HG02623 (cell line): ENCODE results near the gene MYH10.

Experiments used
- ATAC-seq: cut with Tn5 transposase; IDR thresholded peaks from one replicate; pipeline ENCODE4 v1.9.1; 2021; ENCODE audit warnings: moderate library complexity; ENCODE audit not compliant: unreplicated experiment

MYH10 gene

GRCh38 chr17:8649157-8650118 lies 18.9 kb upstream of the MYH10 start:
- no peak for ATAC-seq

- ATAC-seq = no peak
Measured at GRCh38 chr17:8647956-8648355, 17.4 kb upstream of the MYH10 start.

GRCh38 chr17:8647202-8647601 lies 16.7 kb upstream of the MYH10 start:
- ATAC-seq = no peak

GRCh38 chr17:8644507-8644902 lies 14.0 kb upstream of the MYH10 start:
- no peak for ATAC-seq

DNA sequence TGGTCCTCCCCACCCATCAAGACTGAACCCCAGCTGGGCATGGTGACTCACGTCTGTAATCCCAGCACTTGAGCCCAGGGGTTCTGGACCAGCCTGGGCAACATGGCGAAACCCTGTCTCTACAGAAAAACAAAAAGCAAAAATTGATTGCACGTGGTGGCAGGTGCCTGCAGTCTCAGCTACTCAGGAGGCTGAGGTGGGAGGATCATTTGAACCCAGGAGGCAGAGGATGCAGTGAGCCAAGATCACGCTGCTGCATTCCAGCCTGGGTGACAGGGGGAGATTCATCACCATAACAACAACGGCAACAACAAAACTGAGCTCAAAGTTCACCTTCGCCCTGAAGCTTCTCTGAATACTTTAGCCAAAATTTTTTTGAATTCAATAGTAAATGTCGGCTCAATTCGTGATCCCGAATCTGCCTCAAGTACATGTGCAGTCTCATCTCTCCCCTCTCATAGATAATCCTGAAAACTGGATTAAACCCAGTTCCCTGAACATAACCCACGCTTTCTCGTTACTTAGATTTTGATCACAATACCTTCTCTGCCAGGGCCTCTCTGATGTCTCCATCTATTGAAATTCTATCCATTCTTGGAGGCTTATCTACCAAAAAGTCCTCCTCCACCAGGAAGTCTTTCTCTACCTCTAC lies 13.5 kb upstream of the MYH10 start:
- ATAC-seq = no peak

DNA sequence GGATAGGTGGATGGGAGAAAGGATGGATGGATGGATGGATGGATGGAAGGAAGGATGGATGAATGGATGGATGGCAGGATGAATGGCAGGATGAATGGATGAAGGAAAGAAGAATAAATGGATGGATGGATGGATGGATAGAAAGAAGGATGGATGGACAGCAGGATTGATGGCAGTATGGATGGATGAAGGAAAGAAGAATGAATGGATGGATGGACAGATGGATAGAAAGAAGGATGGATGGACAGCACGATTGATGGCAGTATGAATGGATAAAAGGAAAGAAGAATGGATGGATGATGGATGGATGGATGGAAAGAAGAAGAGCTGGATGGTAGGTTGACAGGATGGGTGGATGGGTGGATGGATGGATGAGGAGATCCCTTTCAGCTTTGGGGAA lies 9.2 kb upstream of the MYH10 start:
- no peak for ATAC-seq

DNA sequence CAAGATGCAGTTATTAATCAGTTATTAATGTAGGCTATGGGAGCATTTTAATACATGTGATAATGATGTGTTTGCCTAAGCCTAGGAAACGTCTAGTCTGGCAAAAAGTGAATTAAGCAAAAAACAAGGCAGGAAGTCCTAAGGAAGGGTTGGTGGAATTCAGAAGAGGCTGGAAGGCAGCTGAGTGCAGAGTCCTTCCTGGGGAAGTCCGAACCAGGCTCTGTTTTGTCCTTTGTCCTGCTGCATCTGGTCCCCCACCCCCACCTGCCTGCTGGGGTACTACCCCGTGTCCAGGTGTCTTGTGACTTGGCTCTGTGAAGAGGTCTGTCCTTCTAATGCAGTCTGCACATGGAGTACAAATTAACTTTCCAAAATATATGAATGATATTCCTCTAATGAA lies 1.5 kb upstream of the MYH10 start:
- no peak for ATAC-seq

- ATAC-seq = no peak
Measured at GRCh38 chr17:8631554-8631877, 991 bp upstream of the MYH10 start.

DNA sequence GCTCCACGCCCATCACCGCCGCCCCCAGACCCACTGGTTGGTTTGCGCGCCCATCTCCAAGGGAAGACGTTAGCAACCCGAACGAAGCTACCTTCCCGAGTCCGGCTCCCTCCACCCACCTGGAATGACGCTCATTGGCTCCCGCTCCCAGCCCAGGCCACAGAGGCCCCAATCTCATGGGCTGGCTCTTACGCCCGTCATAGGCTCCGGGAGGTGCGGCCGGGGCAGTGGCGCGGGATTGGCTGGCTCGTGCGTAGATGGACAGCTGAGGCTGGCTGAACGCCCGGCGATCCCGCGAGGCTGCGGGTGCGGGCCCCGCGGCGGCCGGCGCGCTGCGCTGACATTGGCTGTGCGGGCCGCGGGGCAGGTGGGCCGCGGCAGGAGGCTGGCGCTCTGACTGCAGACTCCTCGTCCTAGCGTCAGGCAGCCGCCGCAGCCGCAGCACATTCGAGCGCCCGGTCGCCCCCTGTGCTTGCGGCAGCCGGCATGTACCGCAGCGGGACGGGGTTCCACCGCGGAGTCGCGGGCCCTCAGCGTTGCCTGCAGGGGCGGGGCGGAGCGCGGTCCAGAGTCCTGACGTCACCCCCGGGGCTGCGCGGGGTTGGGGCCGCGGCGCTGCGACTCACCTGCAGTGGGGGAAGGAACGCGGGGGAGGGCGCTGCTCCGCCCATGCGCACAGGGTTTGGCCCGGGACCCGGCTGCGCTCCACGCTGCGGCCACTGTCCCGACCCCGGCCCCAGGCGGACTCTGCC lies 453 bp upstream of the MYH10 start:
- ATAC-seq = peak; percentile 97

DNA sequence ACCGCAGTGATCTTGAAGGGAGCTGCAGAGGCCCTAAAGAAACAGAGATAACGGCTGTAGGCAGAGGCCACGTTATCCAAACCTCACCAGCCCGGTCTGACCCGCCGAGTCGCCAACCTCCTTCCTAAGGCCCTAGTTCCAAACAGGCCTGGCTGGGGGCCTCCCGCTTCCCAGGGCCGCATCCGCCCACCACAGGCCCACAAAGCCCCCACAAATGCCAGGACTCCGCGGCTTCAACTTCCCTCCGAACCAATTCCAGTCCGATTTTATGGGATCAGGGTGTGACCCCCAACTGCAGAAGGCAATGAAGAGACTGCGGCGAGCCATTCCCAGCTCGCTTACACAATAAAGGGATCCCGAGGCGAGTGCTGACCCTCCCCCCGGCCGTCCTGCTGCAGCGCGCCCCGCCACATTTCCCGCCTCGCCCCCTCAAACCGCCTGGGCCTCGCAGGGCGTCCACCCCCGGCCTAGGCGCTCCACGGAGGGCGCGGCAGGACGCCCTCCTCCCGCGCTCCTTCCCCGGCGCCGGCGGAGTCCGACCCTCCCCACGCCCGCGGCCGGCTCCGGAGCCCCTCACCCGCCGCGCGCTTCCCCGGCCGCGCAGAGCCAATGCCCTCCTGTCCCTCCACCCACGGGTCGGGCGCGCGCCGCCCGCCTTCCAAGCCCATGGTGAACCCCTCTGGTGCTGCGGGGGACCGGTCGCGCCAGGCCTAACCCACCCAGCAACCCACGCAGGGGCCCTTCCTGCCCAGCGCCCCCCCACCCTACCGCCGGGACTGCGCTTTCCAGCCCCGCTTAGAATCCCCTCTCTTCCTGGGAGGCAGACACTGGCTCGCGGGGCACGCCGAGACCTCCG lies 926 bp downstream of the MYH10 start:
- no peak for ATAC-seq

DNA sequence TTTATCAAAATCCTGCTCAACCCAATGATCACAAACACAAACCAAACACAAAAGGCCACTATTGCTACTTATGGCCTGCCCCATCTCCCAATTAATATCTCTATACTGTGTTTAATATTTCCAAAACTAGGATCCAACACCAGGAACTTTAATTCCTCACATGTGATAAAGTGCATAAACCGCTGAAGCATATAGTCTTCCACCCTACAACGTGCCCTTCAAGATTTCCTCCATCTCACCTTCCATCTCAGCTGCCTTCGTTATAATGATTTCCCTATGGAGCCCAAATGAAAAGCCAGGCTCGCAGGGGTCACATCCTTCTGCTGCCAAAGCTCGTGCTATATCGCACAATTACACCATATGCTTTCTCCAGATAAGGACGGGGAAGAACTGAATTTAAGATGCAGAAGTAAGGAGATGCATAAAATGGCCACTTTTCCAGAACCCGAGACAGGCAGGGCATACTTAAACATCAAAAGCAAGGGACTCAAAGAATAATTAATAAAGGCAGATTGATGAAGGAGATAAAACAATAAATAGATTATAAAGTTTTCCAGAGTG lies 1.8 kb downstream of the MYH10 start:
- ATAC-seq = no peak

- no peak for ATAC-seq
Measured at GRCh38 chr17:8628172-8628571, 2.4 kb downstream of the MYH10 start.

- ATAC-seq = no peak
Measured at GRCh38 chr17:8623591-8623990, 6.9 kb downstream of the MYH10 start.

DNA sequence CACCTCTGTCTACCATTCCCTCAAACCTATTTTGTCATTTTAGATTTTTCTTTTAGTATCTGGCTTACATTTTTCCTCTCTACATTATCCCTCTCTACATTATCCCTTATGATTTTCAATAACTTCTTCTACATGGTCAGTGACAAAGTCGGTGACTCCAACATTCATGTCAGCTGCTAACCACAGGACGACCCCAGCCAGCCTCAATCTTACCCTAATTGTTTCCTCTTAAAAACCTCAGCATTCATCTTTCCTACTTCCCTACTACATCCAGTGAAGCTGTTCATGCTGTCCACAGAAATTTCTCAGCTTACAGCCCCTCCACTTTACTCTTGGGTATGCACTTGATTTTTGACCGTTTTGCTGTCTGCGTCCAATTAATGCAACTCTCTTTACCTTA lies 8.3 kb downstream of the MYH10 start:
- no peak for ATAC-seq

DNA sequence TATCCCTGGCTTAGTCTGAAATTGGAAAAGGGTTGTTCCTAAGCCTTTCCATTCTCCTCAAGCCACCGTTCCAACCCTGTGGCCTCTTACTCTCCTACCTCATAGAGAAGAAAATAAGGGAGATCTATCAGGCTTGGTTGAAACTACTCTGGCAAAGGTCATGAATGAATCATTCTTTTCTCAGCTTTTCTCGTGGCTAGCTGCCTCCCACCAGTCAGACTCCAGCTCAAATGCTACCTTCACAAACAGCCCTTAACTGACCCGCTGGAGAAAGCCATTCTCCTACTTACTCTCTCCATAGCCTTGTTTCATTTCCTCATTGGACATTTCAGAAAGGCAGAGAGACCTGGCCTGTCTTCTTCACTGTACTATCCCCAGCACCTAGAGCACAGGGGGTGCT lies 8.9 kb downstream of the MYH10 start:
- ATAC-seq = no peak

DNA sequence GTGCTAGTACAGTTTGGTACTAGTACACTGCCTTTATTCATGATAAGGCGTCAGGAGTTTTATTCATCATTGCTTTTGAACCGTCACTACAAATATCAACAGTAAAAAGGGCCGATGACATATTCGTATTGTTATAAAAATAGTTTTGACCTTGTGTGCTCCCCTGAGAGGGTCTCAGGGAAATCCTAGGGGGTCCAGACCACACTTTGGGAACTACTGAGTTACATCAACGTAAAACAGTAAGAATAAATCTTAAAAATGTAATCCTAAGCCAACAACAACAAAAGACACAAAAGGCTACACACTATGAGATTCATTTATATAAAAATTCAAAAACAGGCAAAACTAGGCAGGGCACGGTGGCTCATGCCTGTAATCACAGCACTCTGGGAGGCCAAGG lies 11.2 kb downstream of the MYH10 start:
- no peak for ATAC-seq

GRCh38 chr17:8618825-8619224 lies 11.7 kb downstream of the MYH10 start:
- no peak for ATAC-seq

- ATAC-seq = no peak
Measured at GRCh38 chr17:8614988-8615387, 15.5 kb downstream of the MYH10 start.

DNA sequence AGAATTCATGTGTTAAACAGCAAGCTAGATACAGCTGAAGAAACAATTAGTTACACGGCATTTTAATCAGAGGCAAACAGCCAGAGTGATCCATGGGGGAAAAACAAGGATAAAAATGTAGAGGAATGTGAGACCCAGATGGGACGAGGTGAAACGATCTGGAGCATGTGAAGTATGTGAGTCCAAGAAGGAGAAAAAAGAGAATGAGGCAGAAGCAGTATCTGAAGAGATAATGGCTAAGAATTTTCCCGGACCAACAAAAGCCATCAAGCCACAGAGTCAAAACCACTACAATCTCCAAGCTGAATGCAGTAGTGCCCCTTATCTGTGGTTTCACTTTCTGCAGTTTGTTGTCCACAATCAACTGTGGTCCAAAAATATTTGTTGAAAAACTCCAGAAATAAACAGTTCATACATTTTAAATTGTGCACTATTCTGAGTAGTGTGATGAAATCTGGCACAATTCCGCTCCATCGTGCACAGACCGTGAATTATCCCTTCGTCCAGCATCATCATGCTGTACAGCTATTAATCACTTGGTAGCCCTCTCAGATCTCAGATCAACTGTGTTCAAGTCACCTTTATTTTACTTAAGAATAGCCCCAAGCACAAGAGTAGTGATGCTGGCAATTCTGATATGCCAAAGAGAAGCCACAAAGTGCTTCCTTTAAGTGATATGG lies 18.8 kb downstream of the MYH10 start:
- ATAC-seq = no peak

- no peak for ATAC-seq
Measured at GRCh38 chr17:8611137-8611536, 19.4 kb downstream of the MYH10 start.
